HepG2 (cell line): ENCODE data around the gene PHACTR1.

Source experiments
- HMG20B ChIP-seq: conservative IDR thresholded peaks from 2 replicates; pipeline ENCODE4 v1.6.1; 2016; ENCODE audit warnings: missing genetic modification reagents, missing compliant biosample characterization
- RARA ChIP-seq: IDR thresholded peaks from 2 replicates; pipeline ENCODE4 v1.6.1; 2016; ENCODE audit warnings: missing genetic modification reagents, missing compliant biosample characterization
- TF ChIP-seq, protein P1 (sequence below): conservative IDR thresholded peaks from 2 replicates; pipeline ENCODE4 v1.6.1; 2018; ENCODE audit warnings: missing genetic modification reagents

DNA sequence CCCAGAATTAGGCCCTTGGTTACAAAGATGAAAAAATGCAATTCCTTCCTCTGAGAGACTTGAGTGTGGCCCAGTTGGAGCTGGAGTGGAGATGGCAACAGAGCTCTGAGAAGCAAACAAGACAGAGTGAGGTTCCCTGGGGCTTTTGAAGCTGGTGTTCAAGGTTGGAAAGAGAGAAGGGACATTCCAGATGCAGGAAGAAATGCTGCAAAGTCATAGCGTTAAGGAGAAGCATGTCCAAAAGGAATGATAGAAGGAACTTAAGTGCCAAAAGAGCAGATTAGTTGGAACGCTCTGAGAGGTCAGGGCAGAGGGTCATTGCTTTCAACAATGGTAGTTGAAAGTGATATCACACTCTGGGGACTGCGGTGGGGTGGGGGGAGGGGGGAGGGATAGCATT is 360.0 kb downstream of the PHACTR1 start:
- TF ChIP-seq HMG20B (no peak), RARA (no peak)
- TF ChIP-seq, protein P1, sequence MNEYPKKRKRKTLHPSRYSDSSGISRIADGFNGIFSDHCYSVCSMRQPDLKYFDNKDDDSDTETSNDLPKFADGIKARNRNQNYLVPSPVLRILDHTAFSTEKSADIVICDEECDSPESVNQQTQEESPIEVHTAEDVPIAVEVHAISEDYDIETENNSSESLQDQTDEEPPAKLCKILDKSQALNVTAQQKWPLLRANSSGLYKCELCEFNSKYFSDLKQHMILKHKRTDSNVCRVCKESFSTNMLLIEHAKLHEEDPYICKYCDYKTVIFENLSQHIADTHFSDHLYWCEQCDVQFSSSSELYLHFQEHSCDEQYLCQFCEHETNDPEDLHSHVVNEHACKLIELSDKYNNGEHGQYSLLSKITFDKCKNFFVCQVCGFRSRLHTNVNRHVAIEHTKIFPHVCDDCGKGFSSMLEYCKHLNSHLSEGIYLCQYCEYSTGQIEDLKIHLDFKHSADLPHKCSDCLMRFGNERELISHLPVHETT (CRISPR knock-in tag): no peak
